WTC11 (cell line): Measurements from ENCODE around the gene FOXP1.

Experiments
- CREB1 ChIP-seq: sonication (generic); formaldehyde crosslinking; IDR thresholded peaks from 2 replicates; pipeline ENCODE4 v1.8.0; 2023; ENCODE audit warnings: mild to moderate bottlenecking, missing genetic modification reagents
- CREM ChIP-seq: sonication (generic); formaldehyde crosslinking; IDR thresholded peaks from 2 replicates; pipeline ENCODE4 v1.8.1; 2022; ENCODE audit warnings: mild to moderate bottlenecking, missing genetic modification reagents, moderate library complexity
- E2F5 ChIP-seq: sonication (generic); formaldehyde crosslinking; IDR thresholded peaks from 2 replicates; pipeline ENCODE4 v1.8.1; 2022; ENCODE audit warnings: mild to moderate bottlenecking, moderate library complexity, missing genetic modification reagents
- FOXJ3 ChIP-seq: sonication (generic); formaldehyde crosslinking; IDR thresholded peaks from 2 replicates; pipeline ENCODE4 v1.9.0; 2021; ENCODE audit warnings: missing genetic modification reagents, mild to moderate bottlenecking, borderline replicate concordance
- FOXP4 ChIP-seq: sonication (generic); formaldehyde crosslinking; IDR thresholded peaks from 2 replicates; pipeline ENCODE4 v1.8.0; 2022; ENCODE audit warnings: mild to moderate bottlenecking, missing genetic modification reagents
- GABPB1 ChIP-seq: sonication (generic); formaldehyde crosslinking; IDR thresholded peaks from 2 replicates; pipeline ENCODE4 v1.8.1; 2023; ENCODE audit warnings: mild to moderate bottlenecking, missing genetic modification reagents
- NFATC4 ChIP-seq: fragments of 250-450 bp; sonication (Bioruptor Pico); IDR thresholded peaks from 2 replicates; pipeline ENCODE4 v1.9.0; 2021; ENCODE audit warnings: mild to moderate bottlenecking
- USF1 ChIP-seq: sonication (generic); formaldehyde crosslinking; IDR thresholded peaks from 2 replicates; pipeline ENCODE4 v1.8.0; 2022; ENCODE audit warnings: mild to moderate bottlenecking, missing genetic modification reagents
- ZNF121 ChIP-seq: sonication (generic); formaldehyde crosslinking; IDR thresholded peaks from 2 replicates; pipeline ENCODE4 v1.8.0; 2023; ENCODE audit warnings: missing genetic modification reagents
- ZNF219 ChIP-seq: sonication (generic); formaldehyde crosslinking; IDR thresholded peaks from 2 replicates; pipeline ENCODE4 v1.8.0; 2023; ENCODE audit warnings: missing genetic modification reagents, mild to moderate bottlenecking, borderline replicate concordance
- ZNF317 ChIP-seq: sonication (generic); formaldehyde crosslinking; IDR thresholded peaks from 2 replicates; pipeline ENCODE4 v1.8.1; 2023; ENCODE audit warnings: low read depth, mild to moderate bottlenecking, moderate library complexity, missing genetic modification reagents, borderline replicate concordance
- TF ChIP-seq, protein P1 (sequence below): fragments of 200-600 bp; IDR thresholded peaks from 2 replicates; pipeline ENCODE4 v1.8.0; 2022; ENCODE audit warnings: antibody characterized with exemption
- TF ChIP-seq, protein P2 (sequence below): sonication (generic); formaldehyde crosslinking; IDR thresholded peaks from 2 replicates; pipeline ENCODE4 v1.8.1; 2023; ENCODE audit warnings: mild to moderate bottlenecking, missing genetic modification reagents, moderate library complexity

GRCh38 chr3:71484452-71484851 is 99.1 kb downstream of the FOXP1 start:
- TF ChIP-seq CREM (CRISPR knock-in tag) (no peak), ZNF317 (CRISPR knock-in tag) (no peak), GABPB1 (CRISPR knock-in tag) (no peak), FOXP4 (CRISPR knock-in tag) (no peak), E2F5 (CRISPR knock-in tag) (no peak), CREB1 (no peak), NFATC4 (CRISPR knock-in tag) (no peak), FOXJ3 (CRISPR knock-in tag) (no peak), USF1 (CRISPR knock-in tag) (no peak), ZNF219 (CRISPR knock-in tag) (no peak), ZNF121 (no peak)
- TF ChIP-seq, protein P1, sequence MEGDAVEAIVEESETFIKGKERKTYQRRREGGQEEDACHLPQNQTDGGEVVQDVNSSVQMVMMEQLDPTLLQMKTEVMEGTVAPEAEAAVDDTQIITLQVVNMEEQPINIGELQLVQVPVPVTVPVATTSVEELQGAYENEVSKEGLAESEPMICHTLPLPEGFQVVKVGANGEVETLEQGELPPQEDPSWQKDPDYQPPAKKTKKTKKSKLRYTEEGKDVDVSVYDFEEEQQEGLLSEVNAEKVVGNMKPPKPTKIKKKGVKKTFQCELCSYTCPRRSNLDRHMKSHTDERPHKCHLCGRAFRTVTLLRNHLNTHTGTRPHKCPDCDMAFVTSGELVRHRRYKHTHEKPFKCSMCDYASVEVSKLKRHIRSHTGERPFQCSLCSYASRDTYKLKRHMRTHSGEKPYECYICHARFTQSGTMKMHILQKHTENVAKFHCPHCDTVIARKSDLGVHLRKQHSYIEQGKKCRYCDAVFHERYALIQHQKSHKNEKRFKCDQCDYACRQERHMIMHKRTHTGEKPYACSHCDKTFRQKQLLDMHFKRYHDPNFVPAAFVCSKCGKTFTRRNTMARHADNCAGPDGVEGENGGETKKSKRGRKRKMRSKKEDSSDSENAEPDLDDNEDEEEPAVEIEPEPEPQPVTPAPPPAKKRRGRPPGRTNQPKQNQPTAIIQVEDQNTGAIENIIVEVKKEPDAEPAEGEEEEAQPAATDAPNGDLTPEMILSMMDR = no peak
- TF ChIP-seq, protein P2, sequence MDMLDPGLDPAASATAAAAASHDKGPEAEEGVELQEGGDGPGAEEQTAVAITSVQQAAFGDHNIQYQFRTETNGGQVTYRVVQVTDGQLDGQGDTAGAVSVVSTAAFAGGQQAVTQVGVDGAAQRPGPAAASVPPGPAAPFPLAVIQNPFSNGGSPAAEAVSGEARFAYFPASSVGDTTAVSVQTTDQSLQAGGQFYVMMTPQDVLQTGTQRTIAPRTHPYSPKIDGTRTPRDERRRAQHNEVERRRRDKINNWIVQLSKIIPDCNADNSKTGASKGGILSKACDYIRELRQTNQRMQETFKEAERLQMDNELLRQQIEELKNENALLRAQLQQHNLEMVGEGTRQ (CRISPR knock-in tag) = no peak
